Activated CD4-positive, alpha-beta T cell treated with anti-CD3 and anti-CD28 coated beads, Interleukin-2, amount 50 U/mL, for 16 hours (primary cell): ENCODE data around the gene ARHGAP26.
A peak's percentile ranks its signal among the peaks of the same experiment; 100 is the strongest.

Experiments used
- DNase-seq: peaks from one replicate; pipeline ENCODE4 v3.0.0-alpha.2; 2020

The ARHGAP26 gene

GRCh38 chr5:143001764-143002351 lies 231.7 kb downstream of the ARHGAP26 start:
- DNase-seq = peak; percentile 33

GRCh38 chr5:143002459-143003327 lies 232.5 kb downstream of the ARHGAP26 start:
- DNase-seq = peak; percentile 85

DNA sequence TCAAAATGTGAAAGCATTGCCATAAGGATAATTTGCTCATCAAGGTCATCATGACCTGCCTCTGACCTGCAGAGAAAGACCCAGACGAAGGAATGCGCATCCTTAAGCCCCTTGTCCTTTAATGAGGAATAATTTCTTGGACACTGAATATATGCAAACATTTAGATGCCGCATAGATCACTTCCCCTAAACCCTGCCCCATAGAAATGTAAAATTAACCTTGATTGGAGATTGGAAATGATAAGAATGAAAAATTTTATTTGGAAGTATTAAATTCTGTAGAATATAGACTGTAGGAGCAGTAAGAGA lies 233.1 kb downstream of the ARHGAP26 start:
- no peak for DNase-seq

DNA sequence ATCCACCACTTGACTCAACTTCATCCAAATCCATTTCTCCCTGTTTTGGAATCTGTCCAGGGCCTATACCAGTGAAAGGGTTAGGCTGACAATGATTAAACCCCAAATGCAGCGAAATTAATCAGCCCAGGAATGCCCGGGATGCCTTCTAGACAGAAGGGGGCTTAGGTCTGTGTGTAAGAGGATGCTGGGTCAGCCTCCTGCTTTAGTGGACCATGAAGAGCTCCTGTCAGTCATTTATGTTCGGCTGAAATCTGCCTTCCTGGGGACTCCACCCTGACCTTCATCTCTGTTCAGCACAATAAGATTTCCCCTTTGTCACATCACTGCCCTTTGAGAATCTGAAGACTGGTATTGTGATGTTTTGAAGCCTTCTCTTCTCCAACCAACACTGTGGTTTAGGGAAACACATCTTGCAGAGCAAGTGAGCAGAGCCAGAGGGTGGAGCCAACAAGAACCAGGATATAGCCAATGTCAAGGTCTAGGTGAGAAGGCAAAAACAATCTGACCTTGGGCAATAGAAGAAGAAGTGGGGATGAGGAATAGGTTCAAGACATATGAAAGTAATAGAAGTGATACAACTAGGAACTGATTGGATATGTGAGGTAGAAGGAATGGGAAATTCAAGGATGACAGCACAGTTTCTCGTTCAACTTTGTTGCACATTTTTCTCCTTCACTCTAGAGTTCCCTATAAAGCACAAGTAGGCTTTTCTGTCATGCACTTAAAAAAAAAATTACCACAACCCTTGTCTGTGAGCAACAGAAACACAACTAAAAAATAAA lies 234.4 kb downstream of the ARHGAP26 start:
- no peak for DNase-seq

DNA sequence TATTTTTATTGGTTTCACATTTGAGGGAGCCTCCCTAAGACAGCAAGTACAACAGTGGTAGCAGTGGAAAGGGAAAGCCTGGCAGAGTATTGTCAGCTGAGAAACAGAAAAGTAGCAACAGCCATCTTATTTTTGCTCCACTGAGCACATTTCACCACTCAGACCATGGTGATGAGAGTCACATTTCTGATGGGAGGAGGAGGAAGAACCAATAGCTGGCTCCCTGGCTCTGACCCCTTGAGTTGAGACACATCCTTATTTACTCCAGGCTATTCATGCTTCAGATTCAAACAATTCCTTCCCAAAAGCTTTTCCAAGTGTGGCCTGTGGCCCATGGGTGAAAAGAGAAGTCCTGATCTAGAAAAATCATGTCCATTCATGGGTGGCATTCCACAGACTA lies 236.3 kb downstream of the ARHGAP26 start:
- no peak for DNase-seq

DNA sequence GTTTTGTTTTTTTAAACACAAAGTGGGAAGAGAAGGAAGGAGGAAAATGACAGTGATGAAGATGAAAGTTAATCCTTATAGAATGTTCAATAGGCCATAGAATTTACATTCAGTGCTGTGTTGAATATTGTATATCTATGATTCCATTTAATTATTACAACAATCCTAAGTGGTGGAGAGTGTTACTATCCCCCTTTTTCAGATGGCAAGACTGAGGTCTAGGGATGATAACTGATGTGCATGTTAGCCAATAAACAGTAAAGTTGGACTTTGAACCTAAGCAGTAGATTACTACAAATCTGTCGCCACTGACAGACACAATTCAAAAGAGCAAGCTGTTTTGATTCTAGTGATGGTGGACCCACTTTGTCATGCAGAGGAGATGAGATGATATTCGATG lies 237.9 kb downstream of the ARHGAP26 start:
- DNase-seq = no peak

DNA sequence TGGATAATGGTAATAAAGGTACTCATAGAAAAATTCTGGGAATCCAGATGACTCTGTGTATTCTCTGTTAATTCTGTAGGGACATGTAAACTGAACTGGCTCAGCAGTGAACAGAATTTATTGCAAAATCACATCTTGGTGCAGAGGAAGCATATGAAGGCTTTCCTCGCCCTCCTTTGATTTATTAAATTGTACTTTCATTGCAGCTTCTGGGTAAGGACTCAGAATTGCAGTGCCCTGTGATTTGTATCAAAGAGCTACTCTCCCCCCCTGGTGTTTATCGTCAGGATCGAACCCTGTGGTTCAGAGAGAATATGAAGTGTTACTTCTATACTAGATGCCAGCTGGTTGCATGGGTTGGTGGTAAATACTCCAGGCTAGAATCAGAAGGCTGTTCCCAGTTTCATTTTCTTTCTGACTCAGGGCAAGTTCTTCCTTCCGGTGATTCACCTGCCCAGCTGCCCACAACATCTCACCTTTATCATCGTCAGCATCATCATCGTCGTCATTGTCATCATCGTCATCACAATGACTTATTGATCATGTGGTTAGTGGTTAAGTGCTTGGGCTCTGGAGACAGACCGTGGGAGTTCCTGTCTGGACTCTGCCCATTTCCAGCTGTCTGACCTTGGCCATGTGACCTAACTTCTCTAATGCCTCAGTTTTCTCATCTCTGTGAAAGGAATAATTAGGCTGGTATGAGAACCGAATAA lies 238.8 kb downstream of the ARHGAP26 start:
- DNase-seq = peak; percentile 96

- no peak for DNase-seq
These were observed 240.2 kb downstream of the ARHGAP26 start for GRCh38 chr5:143010351-143010750.

DNA sequence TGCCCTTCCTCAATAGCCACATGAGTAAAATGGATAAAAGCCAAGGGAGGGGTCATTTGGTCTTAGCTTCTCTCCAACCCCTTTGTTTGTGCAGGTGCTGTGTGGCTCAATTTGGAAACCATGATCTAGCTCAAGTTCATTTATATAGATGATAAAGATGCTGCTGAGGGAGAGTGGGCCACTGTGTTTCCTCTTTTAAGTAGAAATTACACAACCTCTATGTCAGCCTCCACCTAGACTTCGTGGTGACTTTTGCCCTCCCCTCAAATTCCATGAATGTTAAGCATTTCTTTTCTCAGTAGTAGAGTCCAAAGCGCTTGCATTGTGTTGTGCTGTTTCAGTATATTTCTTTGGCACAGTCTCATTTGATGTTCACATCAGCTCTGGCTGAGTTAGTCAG lies 241.4 kb downstream of the ARHGAP26 start:
- no peak for DNase-seq

DNA sequence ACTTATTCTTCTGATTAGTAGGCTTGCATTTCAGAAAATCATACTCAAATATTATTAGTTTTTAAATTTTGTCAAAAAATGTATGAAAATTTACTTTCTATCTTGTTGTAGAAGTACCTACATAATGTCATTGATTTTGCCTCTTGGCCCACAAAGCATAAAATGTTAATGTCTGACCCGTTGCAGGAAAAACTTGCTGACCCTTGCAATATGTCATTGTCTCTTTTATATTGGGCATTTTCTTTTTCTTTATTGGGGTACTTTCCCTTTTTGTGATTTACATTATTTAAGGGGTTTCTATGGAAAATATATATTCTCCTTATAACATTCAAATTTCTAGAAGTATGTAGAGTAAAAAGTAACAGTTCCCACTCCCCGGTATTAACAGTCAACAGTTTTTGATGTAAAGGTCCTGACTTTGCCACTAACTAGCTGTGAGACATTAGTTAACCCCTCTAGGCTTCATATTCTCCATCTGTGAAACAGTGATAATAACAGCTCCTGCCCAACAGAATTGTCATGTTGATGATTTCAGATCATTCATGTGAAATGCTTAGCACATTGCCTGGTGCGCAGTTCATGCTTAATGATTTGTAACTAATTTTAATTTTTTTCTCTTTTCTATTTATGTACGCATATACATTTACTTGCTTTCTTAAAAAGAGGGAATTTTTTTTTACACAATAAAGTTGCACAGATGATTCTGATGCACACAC lies 243.2 kb downstream of the ARHGAP26 start:
- DNase-seq = no peak

- peak; percentile 34 for DNase-seq
These were observed 244.0 kb downstream of the ARHGAP26 start for GRCh38 chr5:143014017-143014651.

- DNase-seq = peak; percentile 46
These were observed 246.8 kb downstream of the ARHGAP26 start for GRCh38 chr5:143016777-143017516.

- DNase-seq = no peak
These were observed 247.4 kb downstream of the ARHGAP26 start for GRCh38 chr5:143017541-143017940.

GRCh38 chr5:143017992-143018391 lies 247.8 kb downstream of the ARHGAP26 start:
- DNase-seq = no peak

DNA sequence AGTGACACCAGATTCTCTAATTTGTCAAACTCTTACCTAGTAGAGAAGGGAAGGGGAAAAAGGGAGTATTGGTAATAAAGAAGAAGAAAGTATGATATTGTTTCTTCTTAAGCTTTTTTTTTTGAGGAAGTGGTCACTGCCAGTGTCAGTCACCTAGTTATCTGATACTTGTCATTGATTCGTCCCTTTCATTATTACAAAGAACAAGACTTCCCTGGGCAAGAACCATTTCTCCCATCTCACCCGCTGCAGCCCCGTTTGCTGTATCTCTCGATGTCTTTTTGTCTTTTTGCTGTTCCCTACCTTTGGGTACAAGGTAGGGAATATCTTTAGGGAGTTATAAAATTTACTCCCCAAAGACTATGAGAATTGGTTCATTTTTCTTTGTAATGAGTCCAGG lies 249.0 kb downstream of the ARHGAP26 start:
- no peak for DNase-seq

GRCh38 chr5:143019614-143020515 lies 249.7 kb downstream of the ARHGAP26 start:
- DNase-seq = peak; percentile 78

GRCh38 chr5:143021595-143021994 lies 251.4 kb downstream of the ARHGAP26 start:
- DNase-seq = no peak

DNA sequence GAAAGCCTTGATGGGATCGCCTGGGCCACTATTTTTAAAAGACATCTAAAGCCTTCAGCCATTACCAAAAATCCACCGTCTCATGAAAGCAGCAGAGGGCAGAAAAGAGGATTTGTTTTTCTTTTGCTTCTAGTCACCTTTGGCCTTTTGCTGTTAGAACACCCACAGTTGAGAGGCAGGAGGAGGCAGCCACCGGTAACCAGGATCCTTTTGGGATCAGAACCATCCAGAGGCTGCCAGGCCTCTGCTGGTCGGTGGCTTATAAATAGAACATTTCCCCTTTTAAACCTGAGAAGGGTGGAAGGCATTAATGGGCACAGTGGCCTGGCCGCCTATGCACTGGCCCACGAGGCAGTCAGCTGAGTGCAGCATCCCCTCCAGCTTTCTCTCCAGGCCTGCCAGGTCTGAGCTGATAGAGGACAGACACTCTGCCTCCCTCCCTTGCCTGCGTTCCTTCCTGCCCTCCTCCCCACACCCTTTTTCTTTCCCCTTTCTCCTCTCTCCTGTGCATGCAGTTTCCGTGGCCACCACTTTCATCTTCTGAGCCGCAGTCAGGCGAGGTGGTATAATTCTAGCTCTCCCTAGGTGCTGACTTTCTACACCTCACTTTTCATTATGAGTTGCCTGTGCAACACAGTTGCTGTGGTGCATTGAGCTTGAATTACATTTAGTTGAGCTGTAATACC lies 253.4 kb downstream of the ARHGAP26 start:
- DNase-seq = peak; percentile 86

DNA sequence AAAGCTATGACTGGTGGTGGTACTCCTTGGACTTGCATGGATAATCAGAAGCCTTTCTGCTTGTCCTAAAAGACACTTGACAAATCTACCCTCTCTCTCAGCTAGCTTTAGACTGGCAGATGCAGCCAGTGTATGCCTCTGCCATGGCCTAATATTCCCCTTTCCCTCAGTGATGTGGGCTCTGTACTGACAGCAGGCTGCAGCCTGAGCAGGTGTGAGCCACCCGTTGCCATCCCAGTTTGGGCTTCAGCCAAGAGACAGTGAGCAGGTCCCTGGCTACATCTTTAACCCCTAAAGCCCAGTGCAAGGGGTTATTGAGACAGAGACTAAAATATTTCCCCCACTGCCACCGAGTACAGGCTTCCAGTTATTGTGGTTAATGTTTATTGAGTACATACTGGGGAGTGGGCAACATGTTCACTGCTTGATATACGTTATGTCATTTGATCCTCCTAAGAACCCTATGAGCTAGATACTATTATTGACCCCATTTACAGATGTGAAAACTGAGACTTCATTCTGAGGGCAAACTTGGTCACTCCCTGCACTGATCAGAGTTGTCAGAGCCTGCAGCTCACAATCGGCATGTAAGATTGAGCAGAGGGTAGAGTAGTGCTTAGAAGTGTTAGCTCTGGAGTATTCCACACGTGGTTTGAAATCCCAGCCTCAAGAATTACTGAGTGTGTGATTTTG lies 254.2 kb downstream of the ARHGAP26 start:
- DNase-seq = no peak
